Dermis blood vessel endothelial cell (primary cell): ENCODE measurements around the gene CCDC196. TPM values are rescaled to one million over a fixed set of nuclear protein-coding genes. Genes with fewer than 3 reads are reported as not detected.

Experiments used
- total RNA-seq: library from RNA; depleted of rRNA; stranded (reverse); fragments of >200 nt; gene quantifications from 2 replicates; pipeline ENCODE4 v1.2.3, GENCODE V29; 2014

Gene CCDC196
- total RNA-seq, 1 donor from 2014 or later, result not detected

Other genes with a start within 250 kb of the CCDC196 start
- gene GPHN, start 21.8 kb downstream of the CCDC196 start, total RNA-seq, result 8.8 and 21.6 TPM in 2 replicates